ENCODE data around the gene MS4A2. TPM values are rescaled to one million over a fixed set of nuclear protein-coding genes. Genes with fewer than 3 reads are reported as not detected.

Gene MS4A2
- total RNA-seq, 1 experiment from 2014 or later: not detected

GRCh38 chr11:60111793-60112192 is 23.3 kb downstream of the MS4A2 start:
- Histone ChIP-seq H3K27me3 (ENCODE audit: insufficient read depth, low read length) (no peaks in the 10 kb centered on the region), H3K4me3 (replicated peaks in 1 of 2; ENCODE audit: low read depth in 1 of 2, low read length in 2 of 2) (no peak overlapping the region), H3K4me2 (ENCODE audit: low read length) (no peak overlapping the region), H3K9me2 (ENCODE audit: insufficient read depth) (no peaks in the 10 kb centered on the region), H3K36me3 (ENCODE audit: control insufficient read depth in 1 of 2, insufficient read depth in 2 of 2, low read length in 2 of 2) (no peaks in the 10 kb centered on the region), H3K4me1 (ENCODE audit: control insufficient read depth in 1 of 2, insufficient read depth in 2 of 2, low read length in 2 of 2) (no peaks in the 10 kb centered on the region), H2AFZ (ENCODE audit: low read depth, low read length, poor library complexity, severe bottlenecking) (no peak overlapping the region), H4K20me1 (ENCODE audit: insufficient read depth) (no peaks in the 10 kb centered on the region), H3K9ac (ENCODE audit: low read length) (no peak overlapping the region), H3K9me3 (ENCODE audit: control insufficient read depth in 1 of 2, insufficient read depth in 1 of 2, low read depth in 1 of 2, low read length in 2 of 2) (no peaks in the 10 kb centered on the region), H3K79me2 (ENCODE audit: insufficient read depth, low read length) (no peaks in the 10 kb centered on the region), H3K27ac (ENCODE audit: low read depth, low read length) (no peak overlapping the region)
- RAD21 ChIA-PET (ENCODE audit: low non-redundant PET in 1 of 2, low total read pairs in 2 of 2, uncharacterized antibody in 2 of 2, unreplicated experiment in 2 of 2): no interaction called here
- DNase-seq (ENCODE audit: low read depth, low spot score) (no peak), ATAC-seq (no peak)
- intact Hi-C loops (cut with micrococcal nuclease): no loop called here
- no TSS peak for BruUV-seq (replicated peaks)
- TF ChIP-seq ZBTB33 (IDR thresholded peaks at IDR 0.05; ENCODE audit: extremely low read depth, insufficient replicate concordance, low read length): no peak
- no peak for TF ChIP-seq JUND (IDR thresholded peaks at IDR 0.05)
- no peak for TF ChIP-seq SRF (IDR thresholded peaks at IDR 0.05; ENCODE audit: low read depth)
- TF ChIP-seq REST (IDR thresholded peaks at IDR 0.05; ENCODE audit: low read depth): no peak
- no peak for TF ChIP-seq CBX3 (IDR thresholded peaks at IDR 0.05; ENCODE audit: low read depth)
- TF ChIP-seq FOSL1 (IDR thresholded peaks at IDR 0.05; ENCODE audit: low read depth): no peak
- no peak for TF ChIP-seq POLR2A (IDR thresholded peaks at IDR 0.05; ENCODE audit: borderline replicate concordance, extremely low read depth, insufficient read depth, insufficient read length)
- no peak for TF ChIP-seq EGR1 (IDR thresholded peaks at IDR 0.05; ENCODE audit: low read depth)
- TF ChIP-seq EZH2phosphoT487 (IDR thresholded peaks at IDR 0.05; ENCODE audit: borderline replicate concordance): no peak
- no peak for TF ChIP-seq MAX (IDR thresholded peaks at IDR 0.05)
- no peak for TF ChIP-seq YY1 (IDR thresholded peaks at IDR 0.05; ENCODE audit: extremely low read depth, insufficient replicate concordance, low read depth, low read length)
- TF ChIP-seq RAD21 (IDR thresholded peaks at IDR 0.05; ENCODE audit: low read depth): no peak
- TF ChIP-seq ZFX (IDR thresholded peaks at IDR 0.05): no peak
- no peak for TF ChIP-seq CEBPB (IDR thresholded peaks at IDR 0.05; ENCODE audit: low read depth)
- CTCF ChIA-PET: no interaction called here
- POLR2A ChIA-PET: no interaction called here

All from HCT116 (cell line).